Measurements from ENCODE around the gene GCAT. TPM values are rescaled to one million over a fixed set of nuclear protein-coding genes. Genes with fewer than 3 reads are reported as not detected.

The GCAT gene
- total RNA-seq, 1 experiment from 2014 or later = 14.6 TPM

GRCh38 chr22:37809672-37810333 lies 2.1 kb downstream of the GCAT start:
- DNase-seq (ENCODE audit: low read depth) = no peak

GRCh38 chr22:37811867-37812266 lies 4.1 kb downstream of the GCAT start:
- no peak for DNase-seq (ENCODE audit: low read depth)

GRCh38 chr22:37812869-37813678 lies 5.3 kb downstream of the GCAT start:
- DNase-seq (ENCODE audit: low read depth) = no peak

GRCh38 chr22:37815593-37815992 lies 7.9 kb downstream of the GCAT start:
- no peak for DNase-seq (ENCODE audit: low read depth)

- DNase-seq (ENCODE audit: low read depth) = no peak
Observed at GRCh38 chr22:37816543-37817180, 8.9 kb downstream of the GCAT start.

GRCh38 chr22:37817705-37818408 lies 10.1 kb downstream of the GCAT start:
- peak; percentile 83 for DNase-seq (ENCODE audit: low read depth)

- no peak for DNase-seq (ENCODE audit: low read depth)
Observed at GRCh38 chr22:37818409-37819104, 10.8 kb downstream of the GCAT start.

GRCh38 chr22:37819105-37819433 lies 11.3 kb downstream of the GCAT start:
- DNase-seq (ENCODE audit: low read depth) = no peak

GRCh38 chr22:37820350-37820749 lies 12.6 kb downstream of the GCAT start:
- DNase-seq (ENCODE audit: low read depth) = no peak

- no peak for DNase-seq (ENCODE audit: low read depth)
Observed at GRCh38 chr22:37822079-37822833, 14.5 kb downstream of the GCAT start.

GRCh38 chr22:37823134-37823985 lies 15.6 kb downstream of the GCAT start, which contains the start of gene GALR3:
Gene GALR3 (plus strand): TSS chr22:37823382. CDS start chr22:37823407, 25 bp downstream.
- no peak for DNase-seq (ENCODE audit: low read depth)

- no peak for DNase-seq (ENCODE audit: low read depth)
Observed at GRCh38 chr22:37824674-37825641, 17.2 kb downstream of the GCAT start.

GRCh38 chr22:37827056-37827455 lies 19.3 kb downstream of the GCAT start:
- no peak for DNase-seq (ENCODE audit: low read depth)

GRCh38 chr22:37830093-37830842 lies 22.5 kb downstream of the GCAT start:
- no peak for DNase-seq (ENCODE audit: low read depth)

GRCh38 chr22:37831472-37831871 lies 23.7 kb downstream of the GCAT start:
- no peak for DNase-seq (ENCODE audit: low read depth)

- no peak for DNase-seq (ENCODE audit: low read depth)
Observed at GRCh38 chr22:37832022-37832857, 24.5 kb downstream of the GCAT start.
